Mucosa of rectum (tissue), 2 donors: Measurements from ENCODE around the gene TNIK.

ENCODE experiments used
- H3K27ac ChIP-seq, 2 donors: one replicate each; pipeline ENCODE4 v1.7.0; 2013; ENCODE audit warnings: inconsistent platforms in 2 of 2, low read depth in 2 of 2, low read length in 2 of 2
- H3K27me3 ChIP-seq, 2 donors: one replicate each; pipeline ENCODE4 v1.7.0; 2013; ENCODE audit warnings: low read length in 2 of 2; ENCODE audit not compliant: control insufficient read depth in 2 of 2, insufficient read depth in 2 of 2
- H3K36me3 ChIP-seq, 2 donors: one replicate each; pipeline ENCODE4 v1.7.0; 2013; ENCODE audit warnings: low read length in 2 of 2; ENCODE audit not compliant: control insufficient read depth in 2 of 2, insufficient read depth in 2 of 2
- H3K4me1 ChIP-seq, 2 donors: one replicate each; pipeline ENCODE4 v1.7.0; 2013; ENCODE audit warnings: low read length in 2 of 2, mild to moderate bottlenecking in 1 of 2; ENCODE audit not compliant: control insufficient read depth in 2 of 2, insufficient read depth in 2 of 2
- H3K4me3 ChIP-seq, 2 donors: one replicate each; pipeline ENCODE4 v1.7.0; 2013; ENCODE audit warnings: low read length in 2 of 2
- H3K9ac ChIP-seq, 2 donors: one replicate each; pipeline ENCODE4 v1.7.0; 2013; ENCODE audit warnings: low read length in 2 of 2, low read depth in 1 of 2, mild to moderate bottlenecking in 1 of 2
- H3K9me3 ChIP-seq, 2 donors: one replicate each; pipeline ENCODE4 v1.7.0; 2013; ENCODE audit warnings: low read length in 2 of 2; ENCODE audit not compliant: control insufficient read depth in 2 of 2
- donor health status: healthy.
- donor health status: Normal muscosa, but diverticular disease.

The TNIK gene

GRCh38 chr3:171358181-171358880, 101.9 kb downstream of the TNIK start:
- H3K36me3 ChIP-seq: no peaks in the 10 kb centered on the region
- peaks cover 0 to 8% of the 10 kb centered on the region in 2 donors for H3K4me1 ChIP-seq
- no peak overlapping the region for H3K9ac ChIP-seq
- H3K27ac ChIP-seq: no peak overlapping the region
- H3K27me3 ChIP-seq: no peaks in the 10 kb centered on the region
- no peaks in the 10 kb centered on the region for H3K9me3 ChIP-seq
- H3K4me3 ChIP-seq: no peak overlapping the region

- Histone ChIP-seq H3K27ac (no peak overlapping the region), H3K27me3 (no peaks in the 10 kb centered on the region), H3K4me3 (no peak overlapping the region), H3K4me1 (peaks cover 0 to 8% of the 10 kb centered on the region in 2 donors), H3K9me3 (no peaks in the 10 kb centered on the region), H3K36me3 (no peaks in the 10 kb centered on the region), H3K9ac (no peak overlapping the region)
These were observed 102.5 kb downstream of the TNIK start for GRCh38 chr3:171357721-171358120.

GRCh38 chr3:171356251-171356650, 104.0 kb downstream of the TNIK start:
- Histone ChIP-seq H3K9ac (no peak overlapping the region), H3K4me3 (no peak overlapping the region), H3K27me3 (no peaks in the 10 kb centered on the region), H3K36me3 (no peaks in the 10 kb centered on the region), H3K9me3 (no peaks in the 10 kb centered on the region), H3K4me1 (peaks cover 0 to 8% of the 10 kb centered on the region in 2 donors), H3K27ac (no peak overlapping the region)

GRCh38 chr3:171354706-171355582, 105.3 kb downstream of the TNIK start:
- no peak overlapping the region for H3K9ac ChIP-seq
- H3K27ac ChIP-seq: no peak overlapping the region
- no peaks in the 10 kb centered on the region for H3K27me3 ChIP-seq
- H3K36me3 ChIP-seq: no peaks in the 10 kb centered on the region
- no peaks in the 10 kb centered on the region for H3K9me3 ChIP-seq
- no peak overlapping the region for H3K4me3 ChIP-seq
- H3K4me1 ChIP-seq: peaks cover 0 to 8% of the 10 kb centered on the region in 2 donors

- Histone ChIP-seq H3K27me3 (no peaks in the 10 kb centered on the region), H3K9me3 (no peaks in the 10 kb centered on the region), H3K9ac (no peak overlapping the region), H3K36me3 (no peaks in the 10 kb centered on the region), H3K4me1 (peaks cover 0 to 8% of the 10 kb centered on the region in 2 donors), H3K27ac (no peak overlapping the region), H3K4me3 (no peak overlapping the region)
These were observed 106.0 kb downstream of the TNIK start for GRCh38 chr3:171354049-171354705.

GRCh38 chr3:171353423-171353822, 106.8 kb downstream of the TNIK start:
- Histone ChIP-seq H3K9ac (no peak overlapping the region), H3K9me3 (no peaks in the 10 kb centered on the region), H3K4me3 (no peak overlapping the region), H3K27me3 (no peaks in the 10 kb centered on the region), H3K27ac (no peak overlapping the region), H3K4me1 (peaks cover 0 to 3% of the 10 kb centered on the region in 2 donors), H3K36me3 (no peaks in the 10 kb centered on the region)

GRCh38 chr3:171352387-171352935, 107.7 kb downstream of the TNIK start:
- Histone ChIP-seq H3K4me3 (no peak overlapping the region), H3K27ac (no peak overlapping the region), H3K9ac (no peak overlapping the region), H3K27me3 (no peaks in the 10 kb centered on the region), H3K9me3 (no peaks in the 10 kb centered on the region), H3K4me1 (peaks cover 0 to 8% of the 10 kb centered on the region in 2 donors), H3K36me3 (no peaks in the 10 kb centered on the region)

GRCh38 chr3:171351676-171352075, 108.5 kb downstream of the TNIK start:
- peaks cover 2 to 15% of the 10 kb centered on the region in 2 donors for H3K4me1 ChIP-seq

GRCh38 chr3:171350364-171350763, 109.8 kb downstream of the TNIK start:
- H3K4me1 ChIP-seq: peaks cover 2 to 18% of the 10 kb centered on the region in 2 donors
- H3K27ac ChIP-seq: no peak overlapping the region
- H3K36me3 ChIP-seq: no peaks in the 10 kb centered on the region
- no peaks in the 10 kb centered on the region for H3K9me3 ChIP-seq
- H3K9ac ChIP-seq: no peak overlapping the region
- H3K27me3 ChIP-seq: no peaks in the 10 kb centered on the region
- H3K4me3 ChIP-seq: no peak overlapping the region

More at GRCh38 chr3:171351676-171352075, 108.5 kb downstream of the TNIK start:
- Histone ChIP-seq H3K9me3 (no peaks in the 10 kb centered on the region), H3K27ac (no peak overlapping the region), H3K27me3 (no peaks in the 10 kb centered on the region), H3K9ac (no peak overlapping the region), H3K36me3 (no peaks in the 10 kb centered on the region), H3K4me3 (no peak overlapping the region)
